HFFc6 (cell line): ENCODE results near the gene SLIT3. TPM values are rescaled to one million over a fixed set of nuclear protein-coding genes. Genes with fewer than 3 reads are reported as not detected.

ENCODE experiments used
- DNase-seq: peaks from one replicate; pipeline ENCODE4 v3.0.0-alpha.2; 2018
- H3K27ac Mint-ChIP-seq: 2 replicates; pipeline ENCODE4 v1.8.0; 2020; ENCODE audit warnings: mild to moderate bottlenecking, mixed read lengths
- H3K27me3 Mint-ChIP-seq: 2 replicates; pipeline ENCODE4 v1.8.0; 2021; ENCODE audit warnings: mild to moderate bottlenecking, moderate library complexity, mixed read lengths; ENCODE audit not compliant: insufficient read depth
- H3K36me3 Mint-ChIP-seq: 2 replicates; pipeline ENCODE4 v1.8.0; 2021; ENCODE audit warnings: low read depth, mixed read lengths
- H3K4me1 Mint-ChIP-seq: 2 replicates; pipeline ENCODE4 v1.8.0; 2020; ENCODE audit warnings: low read depth, mixed read lengths
- H3K4me3 Mint-ChIP-seq: 2 replicates; pipeline ENCODE4 v1.8.0; 2020; ENCODE audit warnings: mild to moderate bottlenecking, moderate library complexity, mixed read lengths
- H3K9me3 Mint-ChIP-seq: 2 replicates; pipeline ENCODE4 v1.8.0; 2020; ENCODE audit warnings: mild to moderate bottlenecking, mixed read lengths
- CTCF ChIP-seq: fragments of 200-600 bp; sonication (generic); IDR thresholded peaks from 2 replicates; pipeline ENCODE4 v1.5.0; 2021; ENCODE audit warnings: antibody characterized with exemption, mild to moderate bottlenecking
- total RNA-seq, 6 experiments: library from RNA; stranded (reverse); fragmentation: NEBNext Ultra II Directional; extraction: Animal tissue kit (Norgen Biotek cat#: 25700); gene quantifications; 2 replicates in 1 of 6; 3 replicates in 5 of 6; pipeline ENCODE4 v1.2.3, GENCODE V29; 2021

Gene SLIT3
- total RNA-seq, 6 experiments from 2014 or later, result 4.2 to 8.3 (median 7.1) TPM

GRCh38 chr5:169175733-169176132 lies 125.2 kb downstream of the SLIT3 start:
- H3K9me3 Mint-ChIP-seq, result no peaks in the 10 kb centered on the region; the same call in 1 of the 2 replicates

DNA sequence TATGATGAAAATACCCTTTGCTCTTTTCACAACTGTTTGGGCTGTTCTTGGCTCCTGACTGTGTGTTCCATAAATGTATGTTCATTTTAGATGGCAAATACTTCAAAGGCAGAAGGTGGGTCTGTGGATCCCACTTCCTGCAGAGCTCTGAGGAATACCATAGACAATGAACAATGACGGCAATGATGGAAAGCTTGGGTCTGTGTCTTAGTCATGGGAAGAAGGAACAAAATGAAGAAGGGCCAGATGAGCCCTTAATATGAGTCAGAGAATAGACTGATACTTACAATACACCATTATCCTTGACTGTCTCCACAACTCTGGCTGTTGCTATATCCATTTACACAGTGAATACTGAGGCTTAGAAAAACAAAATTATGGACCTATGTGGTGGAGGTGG lies 126.0 kb downstream of the SLIT3 start:
- no peak for TF ChIP-seq CTCF
- Mint-ChIP-seq H3K36me3 (no peaks in the 10 kb centered on the region), H3K9me3 (no peaks in the 10 kb centered on the region; the same call in 1 of the 2 replicates), H3K27ac (no peak overlapping the region), H3K27me3 (peaks cover 2% of the 10 kb centered on the region), H3K4me3 (no peak overlapping the region), H3K4me1 (no peaks in the 10 kb centered on the region)
- DNase-seq, result no peak

More at GRCh38 chr5:169175733-169176132, 125.2 kb downstream of the SLIT3 start:
- no peak overlapping the region for H3K4me3 Mint-ChIP-seq
- no peak overlapping the region for H3K27ac Mint-ChIP-seq
- no peak for DNase-seq
- no peaks in the 10 kb centered on the region for H3K4me1 Mint-ChIP-seq
- no peaks in the 10 kb centered on the region for H3K36me3 Mint-ChIP-seq
- peaks cover 2% of the 10 kb centered on the region for H3K27me3 Mint-ChIP-seq
- no peak for TF ChIP-seq CTCF

DNA sequence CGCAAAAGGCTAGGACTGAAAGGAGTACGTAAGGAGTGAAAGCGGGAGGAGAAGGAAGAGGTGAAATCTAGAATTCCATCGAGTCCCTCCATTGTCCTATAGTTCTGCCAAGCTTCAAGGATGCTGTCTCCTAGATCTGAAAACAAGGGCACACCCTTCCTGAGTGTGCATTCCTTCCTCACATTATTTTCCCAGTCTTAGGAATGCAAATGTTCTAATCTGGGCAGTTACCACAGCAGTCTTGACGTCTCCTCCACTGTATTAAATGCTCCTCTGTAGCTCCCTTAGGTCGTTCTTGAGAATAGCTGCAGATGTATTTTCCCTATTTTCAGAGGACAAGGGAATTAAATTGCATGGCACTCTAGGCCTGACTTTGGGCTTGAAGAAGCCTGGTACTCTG lies 127.6 kb downstream of the SLIT3 start:
- no peak for DNase-seq
- Mint-ChIP-seq H3K27me3 (peaks cover 4% of the 10 kb centered on the region), H3K9me3 (no peaks in the 10 kb centered on the region; the same call in 1 of the 2 replicates), H3K36me3 (no peaks in the 10 kb centered on the region), H3K4me1 (no peaks in the 10 kb centered on the region), H3K27ac (no peak overlapping the region), H3K4me3 (no peak overlapping the region)
- TF ChIP-seq CTCF, result no peak

- Mint-ChIP-seq H3K27me3 (peaks cover 4% of the 10 kb centered on the region), H3K4me1 (no peaks in the 10 kb centered on the region), H3K4me3 (no peak overlapping the region), H3K9me3 (no peaks in the 10 kb centered on the region; the same call in 1 of the 2 replicates), H3K36me3 (no peaks in the 10 kb centered on the region), H3K27ac (no peak overlapping the region)
- no peak for TF ChIP-seq CTCF
- no peak for DNase-seq
These were observed 129.4 kb downstream of the SLIT3 start for GRCh38 chr5:169171515-169171914.

- H3K4me3 Mint-ChIP-seq, result no peak overlapping the region
- no peaks in the 10 kb centered on the region for H3K9me3 Mint-ChIP-seq
- no peaks in the 10 kb centered on the region for H3K36me3 Mint-ChIP-seq
- peaks cover 2% of the 10 kb centered on the region for H3K27me3 Mint-ChIP-seq
- no peak for DNase-seq
- H3K4me1 Mint-ChIP-seq, result peaks cover under 1% of the 10 kb centered on the region
- H3K27ac Mint-ChIP-seq, result no peak overlapping the region
- no peak for TF ChIP-seq CTCF
These were observed 131.2 kb downstream of the SLIT3 start for GRCh38 chr5:169169783-169170182.

DNA sequence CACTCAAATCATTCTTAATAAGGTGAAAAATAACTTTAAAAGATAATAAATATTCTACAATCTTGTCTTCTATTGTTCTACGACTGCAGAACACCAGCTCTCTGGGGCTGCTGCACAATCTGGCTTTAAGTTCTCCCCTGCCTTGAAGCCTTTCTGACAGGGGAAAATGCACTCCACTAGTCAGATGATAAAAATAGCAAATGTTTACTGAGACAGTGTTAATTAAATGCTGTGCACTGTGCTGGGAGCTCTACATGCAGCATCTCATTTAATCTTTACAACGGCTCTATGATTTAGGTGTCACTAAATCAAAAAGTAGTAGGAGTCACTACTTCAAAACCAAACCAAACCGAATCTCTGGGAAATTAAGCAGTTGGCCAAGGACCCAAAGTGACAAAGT lies 132.7 kb downstream of the SLIT3 start:
- Mint-ChIP-seq H3K9me3 (no peaks in the 10 kb centered on the region), H3K27ac (no peak overlapping the region), H3K36me3 (no peaks in the 10 kb centered on the region), H3K4me3 (no peak overlapping the region), H3K4me1 (peaks cover 13% of the 10 kb centered on the region), H3K27me3 (peaks cover 2% of the 10 kb centered on the region)
- no peak for TF ChIP-seq CTCF
- no peak for DNase-seq
